Fibroblast of mammary gland (primary cell): Measurements from ENCODE around the gene PDE4B.

ENCODE experiments used
- DNase-seq: peaks from one replicate; pipeline ENCODE4 v3.0.0-alpha.2; 2010; ENCODE audit warnings: low read depth
- H3K4me3 ChIP-seq: 2 replicates; pipeline ENCODE4 v1.5.1; 2011; ENCODE audit warnings: low read depth, mild to moderate bottlenecking, low read length, moderate library complexity; ENCODE audit not compliant: control insufficient read depth
- TF ChIP-seq, protein P1 (sequence below): conservative IDR thresholded peaks from 2 replicates; pipeline ENCODE4 v1.5.1; 2011; ENCODE audit warnings: low read depth, low read length, inconsistent platforms; ENCODE audit not compliant: control insufficient read depth, insufficient read depth

Gene PDE4B

DNA sequence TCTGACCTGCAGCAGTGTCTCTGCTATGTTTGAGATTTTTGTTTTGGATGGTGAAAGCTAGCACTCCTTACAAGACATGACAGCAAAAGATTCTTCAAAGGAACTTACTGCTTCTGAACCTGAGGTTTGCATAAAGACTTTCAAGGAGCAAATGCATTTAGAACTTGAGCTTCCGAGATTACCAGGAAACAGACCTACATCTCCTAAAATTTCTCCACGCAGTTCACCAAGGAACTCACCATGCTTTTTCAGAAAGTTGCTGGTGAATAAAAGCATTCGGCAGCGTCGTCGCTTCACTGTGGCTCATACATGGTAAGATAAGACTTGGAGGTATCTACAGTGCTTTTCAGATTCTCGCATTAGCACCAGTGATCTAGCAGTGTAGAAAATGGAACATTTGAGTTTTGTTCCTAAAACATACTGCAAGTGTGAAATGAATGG, 200.2 kb downstream of the PDE4B start:
- TF ChIP-seq, protein P1, sequence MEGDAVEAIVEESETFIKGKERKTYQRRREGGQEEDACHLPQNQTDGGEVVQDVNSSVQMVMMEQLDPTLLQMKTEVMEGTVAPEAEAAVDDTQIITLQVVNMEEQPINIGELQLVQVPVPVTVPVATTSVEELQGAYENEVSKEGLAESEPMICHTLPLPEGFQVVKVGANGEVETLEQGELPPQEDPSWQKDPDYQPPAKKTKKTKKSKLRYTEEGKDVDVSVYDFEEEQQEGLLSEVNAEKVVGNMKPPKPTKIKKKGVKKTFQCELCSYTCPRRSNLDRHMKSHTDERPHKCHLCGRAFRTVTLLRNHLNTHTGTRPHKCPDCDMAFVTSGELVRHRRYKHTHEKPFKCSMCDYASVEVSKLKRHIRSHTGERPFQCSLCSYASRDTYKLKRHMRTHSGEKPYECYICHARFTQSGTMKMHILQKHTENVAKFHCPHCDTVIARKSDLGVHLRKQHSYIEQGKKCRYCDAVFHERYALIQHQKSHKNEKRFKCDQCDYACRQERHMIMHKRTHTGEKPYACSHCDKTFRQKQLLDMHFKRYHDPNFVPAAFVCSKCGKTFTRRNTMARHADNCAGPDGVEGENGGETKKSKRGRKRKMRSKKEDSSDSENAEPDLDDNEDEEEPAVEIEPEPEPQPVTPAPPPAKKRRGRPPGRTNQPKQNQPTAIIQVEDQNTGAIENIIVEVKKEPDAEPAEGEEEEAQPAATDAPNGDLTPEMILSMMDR = no peak
- H3K4me3 ChIP-seq = no peak overlapping the region
- DNase-seq = no peak

GRCh38 chr1:65994223-65994622, 201.5 kb downstream of the PDE4B start:
- H3K4me3 ChIP-seq = no peak overlapping the region
- DNase-seq = no peak
- TF ChIP-seq, protein P1 = no peak

GRCh38 chr1:65995336-65995735, 202.6 kb downstream of the PDE4B start:
- DNase-seq = no peak
- TF ChIP-seq, protein P1 = no peak
- no peak overlapping the region for H3K4me3 ChIP-seq

DNA sequence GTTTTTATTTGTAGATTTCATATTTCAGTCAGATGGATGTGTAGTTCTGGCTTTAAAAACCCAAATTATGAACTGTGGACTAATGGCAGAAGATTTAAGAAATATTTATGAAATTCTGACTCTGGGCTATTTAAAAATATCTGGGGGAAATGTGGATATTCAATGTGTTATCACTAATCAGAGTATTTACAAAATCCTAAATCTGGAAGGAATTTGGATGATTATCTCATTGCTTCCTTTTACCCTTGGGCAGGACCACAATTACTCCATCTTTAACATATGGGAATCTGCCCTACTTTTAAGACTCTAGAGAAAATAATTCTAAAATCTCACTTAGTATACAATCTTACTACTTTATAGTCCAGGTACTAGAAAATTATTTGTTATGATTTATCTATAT, 203.2 kb downstream of the PDE4B start:
- TF ChIP-seq, protein P1 = no peak
- no peak overlapping the region for H3K4me3 ChIP-seq
- DNase-seq = no peak

DNA sequence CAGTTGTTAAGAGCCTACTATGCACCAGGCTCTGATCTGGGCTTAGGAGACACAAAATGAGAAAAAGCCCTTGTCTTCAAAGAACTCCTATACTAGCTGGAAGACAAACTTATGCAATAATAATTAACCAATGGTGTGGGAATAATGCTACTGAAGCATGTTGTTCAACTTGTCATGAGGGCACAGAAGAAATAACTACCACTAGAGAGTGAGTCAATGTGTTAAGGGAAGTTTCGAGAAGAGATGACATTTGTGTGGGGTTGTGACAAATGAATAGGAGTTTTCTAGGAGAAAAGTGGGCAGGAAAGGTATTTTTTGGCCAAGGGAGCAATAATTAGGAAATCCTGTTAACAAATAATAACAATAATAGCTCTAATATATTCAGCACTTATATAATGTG, 205.0 kb downstream of the PDE4B start:
- no peak overlapping the region for H3K4me3 ChIP-seq
- TF ChIP-seq, protein P1 = no peak
- DNase-seq = no peak

GRCh38 chr1:65998763-65999583, 206.3 kb downstream of the PDE4B start:
- H3K4me3 ChIP-seq = no peak overlapping the region
- DNase-seq = no peak
- TF ChIP-seq, protein P1 = no peak
